Left colon (tissue), 2 donors: ENCODE results near the gene NARS2. TPM values are rescaled to one million over a fixed set of nuclear protein-coding genes. Genes with fewer than 3 reads are reported as not detected.
"Not testable (repeated sequence)": the region's sequence is repeated elsewhere in the genome, so short reads cannot be mapped to it uniquely, and the experiment has no call there.

ENCODE experiments used
- ATAC-seq: fragments of 200-7000 bp; cut with Tn5 transposase; one replicate; pipeline ENCODE4 v1.9.1; 2020; ENCODE audit warnings: mild to moderate bottlenecking, moderate library complexity
- DNase-seq, 2 donors: peaks; one replicate each; pipeline ENCODE4 v3.0.0-alpha.2; 2020
- intact Hi-C, 2 donors: fragments of 100-400 bp; cut with DNase I in 1 of 2; cut with micrococcal nuclease in 1 of 2; formaldehyde crosslinking; loops; one replicate each; pipeline versions ENCODE4 v1.11.2 to v1.14.0; 2022; cut with DNase I, micrococcal nuclease
- total RNA-seq, 2 donors: library from RNA; stranded (reverse); fragmentation: NEBNext Ultra II Directional; extraction: Animal tissue kit (Norgen Biotek cat#: 25700); gene quantifications; one replicate each; pipeline ENCODE4 v1.2.1, GENCODE V29; 2021
- donor health status: DM: no; HTN: no; CAD: no.
- donor health status: DM: yes; HTN: yes; CAD: no.

The NARS2 gene
- total RNA-seq, 2 donors from 2014 or later, result 12.3 to 14.2 TPM

DNA sequence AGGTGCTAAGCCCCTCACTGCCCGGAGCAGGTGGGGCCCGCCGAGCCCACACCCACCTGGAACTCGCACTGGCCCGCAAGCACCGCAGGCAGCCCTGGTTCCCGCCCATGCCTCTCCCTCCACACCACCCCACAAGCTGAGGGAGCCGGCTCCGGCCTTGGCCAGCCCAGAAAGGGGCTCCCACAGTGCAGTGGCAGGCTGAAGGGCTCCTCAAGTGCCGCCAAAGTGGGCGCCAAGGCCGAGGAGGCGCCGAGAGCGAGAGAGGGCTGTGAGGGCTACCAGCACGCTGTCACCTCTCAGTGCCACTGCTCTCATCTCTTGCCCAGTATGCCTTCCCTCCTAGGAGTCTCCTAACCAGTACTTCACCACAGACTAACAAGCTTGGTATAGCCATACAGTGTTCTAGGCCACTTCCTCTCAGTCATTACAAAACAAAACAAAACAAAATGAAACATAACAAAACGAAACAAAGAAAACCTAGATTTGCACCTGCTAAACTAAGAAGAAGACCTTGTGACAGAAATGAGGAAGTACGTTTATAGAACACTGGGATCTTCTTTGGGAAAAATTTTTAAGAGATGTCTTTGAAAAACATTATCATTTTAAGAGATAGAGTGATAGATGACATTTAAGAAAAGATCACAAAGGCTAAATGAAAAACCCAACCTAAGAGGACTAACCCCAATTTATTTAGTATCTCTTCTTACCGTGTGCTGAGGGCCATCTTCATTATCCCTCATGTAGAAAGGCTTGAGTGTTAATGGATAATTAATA, 109.3 kb downstream of the NARS2 start:
- peak; percentile 32 for ATAC-seq
- intact Hi-C loops, result no loop called here
- DNase-seq, result peak in 1 of 2 donors; percentile 18

DNA sequence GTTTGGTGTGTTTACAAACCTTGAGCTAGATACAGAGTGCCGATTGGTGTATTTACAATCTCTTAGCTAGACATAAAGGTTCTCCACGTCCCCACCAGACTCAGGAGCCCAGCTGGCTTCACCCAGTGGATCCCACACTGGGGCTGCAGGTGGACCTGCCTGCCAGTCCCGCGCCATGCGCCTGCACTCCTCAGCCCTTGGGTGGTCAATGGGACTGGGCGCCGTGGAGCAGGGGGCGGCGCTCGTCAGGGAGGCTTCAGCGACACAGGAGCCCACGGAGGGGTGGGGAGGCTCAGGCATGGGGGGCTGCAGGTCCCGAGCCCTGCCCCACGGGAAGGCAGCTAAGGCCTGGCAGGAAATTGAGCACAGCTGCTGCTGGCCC, 109.9 kb downstream of the NARS2 start:
- ATAC-seq, DNase-seq, intact Hi-C loops: not testable (repeated sequence)

DNA sequence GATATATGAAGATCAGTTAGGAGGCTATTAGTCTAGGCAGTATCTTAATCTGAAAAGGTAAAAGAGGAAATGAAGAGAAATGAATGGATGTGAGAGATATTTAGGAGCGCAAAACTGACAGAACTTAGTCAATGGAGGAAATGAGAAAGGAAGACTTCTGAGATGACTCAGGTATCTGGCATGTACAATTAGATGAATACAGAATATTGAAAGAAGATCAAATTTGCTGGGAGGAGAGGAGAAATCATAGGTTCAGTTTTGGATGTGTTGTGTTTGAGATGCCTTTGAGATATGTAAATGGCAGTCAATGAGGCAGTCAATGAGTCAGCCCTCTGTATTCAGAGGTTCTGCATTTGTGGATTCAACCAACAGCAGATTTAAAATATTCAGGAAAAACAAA, 114.2 kb downstream of the NARS2 start:
- ATAC-seq (no peak), DNase-seq (no peak)
- intact Hi-C loops, result no loop called here

DNA sequence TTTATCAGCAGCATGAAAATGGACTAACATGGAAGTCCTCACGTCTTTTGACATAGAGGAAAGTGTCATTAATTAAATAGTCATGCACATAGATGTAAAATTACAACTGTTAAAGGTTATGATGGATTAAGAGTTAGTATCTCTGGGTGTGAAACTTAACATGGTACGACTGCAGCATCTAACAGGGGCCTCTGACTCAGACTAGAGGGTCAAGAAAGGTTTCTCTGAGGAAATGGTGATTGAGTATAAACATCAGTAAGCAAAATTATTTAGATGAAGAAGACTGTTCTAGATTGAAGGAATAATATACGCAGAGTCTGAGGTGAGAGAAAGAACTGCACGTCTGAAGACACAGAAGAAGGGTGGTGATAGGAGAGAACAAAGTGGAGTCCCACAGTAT, 114.9 kb downstream of the NARS2 start:
- intact Hi-C loops, result no loop called here
- ATAC-seq (no peak), DNase-seq (no peak)

GRCh38 chr11:78457448-78457847, 117.2 kb downstream of the NARS2 start:
- intact Hi-C loops, result no loop called here
- ATAC-seq (no peak), DNase-seq (no peak)

DNA sequence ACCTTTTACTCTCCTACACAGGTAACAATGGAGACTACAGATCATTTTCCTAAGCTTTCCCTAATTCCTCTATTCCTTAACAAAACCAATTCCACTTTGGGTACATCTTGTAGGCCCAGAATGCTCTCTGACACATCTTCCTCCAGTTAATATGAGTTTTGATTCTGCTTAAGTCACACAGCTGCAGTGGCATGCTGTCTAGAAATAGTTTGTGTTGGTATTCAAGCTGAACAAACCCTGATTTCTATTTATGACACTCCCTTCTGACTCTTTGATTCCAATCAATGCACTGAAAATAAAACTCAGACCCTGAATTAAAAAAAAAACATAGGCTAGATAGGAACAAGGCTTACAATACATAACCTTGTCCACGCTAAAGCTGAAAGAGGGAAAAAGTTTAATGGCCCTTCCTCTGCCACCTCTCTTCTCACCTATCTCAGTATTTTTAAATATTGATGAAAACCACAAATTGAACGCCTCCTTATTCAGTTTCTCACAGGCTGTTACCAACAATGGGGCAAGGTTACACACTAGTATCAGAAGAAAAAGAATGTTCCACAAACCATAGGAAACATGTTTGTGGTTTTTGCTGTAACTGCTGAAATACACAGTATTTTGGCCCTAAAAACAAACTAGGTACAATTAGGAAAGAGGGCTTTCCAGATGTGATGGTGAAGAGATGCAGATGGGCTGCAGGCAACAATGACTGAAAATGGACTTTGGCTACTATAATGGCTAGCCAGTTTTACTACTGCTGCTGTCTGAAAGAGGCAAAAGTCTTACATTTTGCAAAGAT, 121.3 kb downstream of the NARS2 start:
- ATAC-seq (no peak), DNase-seq (no peak)
- intact Hi-C loops, result no loop called here

DNA sequence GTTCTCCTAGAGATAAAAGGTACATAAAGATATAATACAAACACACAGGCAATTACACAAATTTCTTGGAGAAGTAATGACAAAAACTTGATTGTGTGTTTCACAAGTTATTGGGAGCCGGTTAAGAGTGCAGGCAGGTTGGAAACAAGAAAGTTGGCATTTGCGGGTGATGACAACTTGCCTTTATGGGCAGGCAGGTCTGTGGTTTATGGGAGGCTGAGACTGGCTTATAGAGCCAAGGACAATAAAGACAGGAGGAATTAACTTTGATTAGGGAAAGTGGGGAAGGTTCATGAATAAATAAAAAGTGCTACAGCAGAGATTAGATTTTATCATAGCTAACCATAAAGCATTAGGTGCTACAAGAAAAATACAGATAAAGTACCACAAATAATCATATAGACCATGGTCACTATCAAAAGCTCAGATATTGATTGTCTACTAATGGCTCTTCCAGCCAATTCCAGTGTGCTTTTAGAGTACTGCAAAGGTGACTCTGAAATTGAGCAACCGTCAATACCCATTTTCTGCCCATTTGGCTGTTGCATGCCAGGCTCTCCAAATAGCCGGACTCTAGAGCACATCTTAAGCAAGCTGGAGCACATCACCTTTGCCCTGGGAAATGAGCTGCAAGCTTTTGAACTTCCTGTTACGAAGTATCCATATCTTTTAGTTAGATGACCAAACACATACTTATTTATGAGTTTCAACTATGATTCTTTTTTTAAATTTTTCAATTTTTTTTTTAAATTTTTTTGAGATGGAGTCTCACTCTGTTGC, 123.1 kb downstream of the NARS2 start:
- DNase-seq (peak in 1 of 2 donors; percentile 67), ATAC-seq (peak; percentile 96)
- intact Hi-C loops, result no loop called here

DNA sequence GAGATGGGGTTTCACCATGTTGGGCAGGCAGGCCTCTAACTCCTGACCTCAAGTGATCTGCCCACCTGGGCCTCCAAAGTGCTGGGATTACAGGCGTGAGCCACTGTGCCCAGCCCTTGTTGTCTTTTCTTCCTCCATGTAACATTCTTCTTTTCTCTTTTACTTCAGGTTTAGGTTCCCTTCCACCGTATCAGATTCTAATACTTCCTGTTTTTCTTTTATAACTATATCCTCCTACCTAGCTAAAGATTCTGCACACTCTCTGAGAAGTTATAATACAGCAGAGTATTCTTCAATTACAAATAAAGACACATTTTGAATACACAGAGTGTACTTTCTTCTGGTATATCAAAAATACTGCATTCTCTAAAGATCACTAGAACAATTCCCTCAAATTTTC, 123.8 kb downstream of the NARS2 start:
- intact Hi-C loops, result no loop called here
- ATAC-seq, result peak; percentile 27

GRCh38 chr11:78449866-78450265, 124.8 kb downstream of the NARS2 start:
- DNase-seq (no peak), ATAC-seq (no peak)
- intact Hi-C loops, result no loop called here

More for the DNA sequence above, 123.8 kb downstream of the NARS2 start:
- no peak for DNase-seq

GRCh38 chr11:78446210-78446609, 128.5 kb downstream of the NARS2 start:
- DNase-seq (no peak), ATAC-seq (no peak)
- intact Hi-C loops, result no loop called here

DNA sequence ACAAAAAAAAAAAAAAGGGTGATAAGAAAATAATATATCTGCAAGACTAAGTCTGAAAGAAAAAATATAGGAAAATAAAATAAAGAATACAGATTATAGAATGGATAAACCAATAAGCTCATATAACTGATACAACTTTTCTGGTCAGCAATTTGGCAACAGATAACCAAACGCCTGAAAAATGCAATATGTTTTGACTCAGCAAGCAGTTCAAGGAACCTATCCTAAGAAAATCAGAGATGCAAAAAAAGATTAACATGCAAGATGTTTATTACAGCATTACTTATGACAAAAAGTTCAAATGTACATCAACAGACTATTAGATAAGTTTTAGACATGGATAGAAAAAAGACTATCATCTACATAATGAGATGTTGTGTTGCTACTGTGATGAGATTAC, 129.9 kb downstream of the NARS2 start:
- DNase-seq, result no peak
- intact Hi-C loops, result no loop called here

GRCh38 chr11:78441956-78442355, 132.7 kb downstream of the NARS2 start:
- DNase-seq, result no peak
- intact Hi-C loops, result no loop called here
- no peak for ATAC-seq

More for the DNA sequence above, 129.9 kb downstream of the NARS2 start:
- no peak for ATAC-seq

- ATAC-seq, result no peak
- intact Hi-C loops, result no loop called here
- no peak for DNase-seq
Measured at GRCh38 chr11:78438298-78438975, 136.2 kb downstream of the NARS2 start.

DNA sequence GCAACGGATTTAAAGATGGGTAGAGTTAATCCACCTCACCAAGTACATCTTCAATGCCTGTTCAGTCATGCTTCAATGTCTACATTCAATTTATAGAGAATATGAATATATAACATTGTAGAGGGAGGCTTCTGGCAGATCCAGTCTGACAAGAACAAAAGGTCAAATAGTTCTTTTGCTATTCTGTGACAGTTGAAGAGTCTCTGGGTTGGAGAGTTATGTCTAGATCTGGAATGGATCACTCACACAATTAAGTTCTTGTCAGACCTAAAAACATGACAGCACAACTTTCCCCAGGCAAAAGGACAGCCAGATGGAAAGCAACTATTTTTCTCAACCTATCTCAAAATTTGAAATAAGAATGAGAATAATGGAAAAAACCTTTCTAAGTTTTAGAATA, 141.7 kb downstream of the NARS2 start:
- intact Hi-C loops, result no loop called here
- DNase-seq (no peak), ATAC-seq (no peak)

DNA sequence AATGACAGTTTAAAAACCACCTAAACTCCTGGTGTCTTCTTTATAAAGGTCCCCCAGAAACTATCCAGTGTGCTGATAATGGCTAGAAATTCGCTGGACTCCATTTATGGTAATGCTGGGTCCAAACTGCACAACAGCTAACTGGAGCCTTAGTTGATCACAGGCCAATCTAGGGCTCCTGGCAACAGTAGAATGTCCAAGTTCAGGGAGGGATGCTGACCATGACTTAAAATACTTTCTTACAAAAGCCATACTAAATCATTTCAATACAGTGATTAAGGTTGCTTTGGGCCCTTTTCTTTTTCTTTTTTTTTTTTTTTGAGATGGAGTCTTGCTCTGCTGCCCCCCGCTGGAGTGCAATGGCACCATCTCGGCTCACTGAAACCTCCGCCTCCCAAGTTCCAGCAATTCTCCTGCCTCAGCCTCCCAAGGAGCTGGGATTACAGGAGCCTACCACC, 142.6 kb downstream of the NARS2 start:
- DNase-seq (peak in 1 of 2 donors; percentile 28), ATAC-seq (no peak)
- intact Hi-C loops, result no loop called here

GRCh38 chr11:78429660-78430059, 145.0 kb downstream of the NARS2 start:
- DNase-seq, result no peak
- ATAC-seq, result peak; percentile 64
- intact Hi-C loops, result no loop called here

- DNase-seq (no peak), ATAC-seq (no peak)
- intact Hi-C loops, result no loop called here
Measured at GRCh38 chr11:78429209-78429608, 145.5 kb downstream of the NARS2 start.

GRCh38 chr11:78428773-78429172, 145.9 kb downstream of the NARS2 start:
- ATAC-seq (peak; percentile 96), DNase-seq (no peak)
- intact Hi-C loops, result no loop called here

- peak; percentile 18 for ATAC-seq
- DNase-seq, result no peak
- intact Hi-C loops, result no loop called here
Measured at GRCh38 chr11:78428266-78428636, 146.4 kb downstream of the NARS2 start.
